ENCODE measurements around the gene ANO7.

- TF ChIP-seq, protein P1, sequence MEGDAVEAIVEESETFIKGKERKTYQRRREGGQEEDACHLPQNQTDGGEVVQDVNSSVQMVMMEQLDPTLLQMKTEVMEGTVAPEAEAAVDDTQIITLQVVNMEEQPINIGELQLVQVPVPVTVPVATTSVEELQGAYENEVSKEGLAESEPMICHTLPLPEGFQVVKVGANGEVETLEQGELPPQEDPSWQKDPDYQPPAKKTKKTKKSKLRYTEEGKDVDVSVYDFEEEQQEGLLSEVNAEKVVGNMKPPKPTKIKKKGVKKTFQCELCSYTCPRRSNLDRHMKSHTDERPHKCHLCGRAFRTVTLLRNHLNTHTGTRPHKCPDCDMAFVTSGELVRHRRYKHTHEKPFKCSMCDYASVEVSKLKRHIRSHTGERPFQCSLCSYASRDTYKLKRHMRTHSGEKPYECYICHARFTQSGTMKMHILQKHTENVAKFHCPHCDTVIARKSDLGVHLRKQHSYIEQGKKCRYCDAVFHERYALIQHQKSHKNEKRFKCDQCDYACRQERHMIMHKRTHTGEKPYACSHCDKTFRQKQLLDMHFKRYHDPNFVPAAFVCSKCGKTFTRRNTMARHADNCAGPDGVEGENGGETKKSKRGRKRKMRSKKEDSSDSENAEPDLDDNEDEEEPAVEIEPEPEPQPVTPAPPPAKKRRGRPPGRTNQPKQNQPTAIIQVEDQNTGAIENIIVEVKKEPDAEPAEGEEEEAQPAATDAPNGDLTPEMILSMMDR (IDR thresholded peaks at IDR 0.05) = no peak
- TF ChIP-seq POLR2AphosphoS5 (IDR thresholded peaks at IDR 0.05; ENCODE audit: low read depth, low read length) (no peak), SIN3A (IDR thresholded peaks at IDR 0.05; ENCODE audit: borderline replicate concordance, insufficient read depth, low read depth, low read length) (no peak), REST (IDR thresholded peaks at IDR 0.05; ENCODE audit: insufficient read depth in 1 of 2, low read depth in 2 of 2, low read length in 1 of 2) (no peak)
Observed at GRCh38 chr2:241241669-241242068, 53.2 kb downstream of the ANO7 start.
